ENCODE results near the gene MYO1D.

MYO1D gene

GRCh38 chr17:32813021-32813420 is 63.9 kb downstream of the MYO1D start:
- no peak for DNase-seq

- no peak for DNase-seq
These were observed 66.2 kb downstream of the MYO1D start for GRCh38 chr17:32810690-32811089.

GRCh38 chr17:32807577-32807976 is 69.3 kb downstream of the MYO1D start:
- no peak for DNase-seq

- DNase-seq = no peak
These were observed 70.3 kb downstream of the MYO1D start for GRCh38 chr17:32806646-32807045.

- no peak for DNase-seq
These were observed 71.6 kb downstream of the MYO1D start for GRCh38 chr17:32805029-32805976.

GRCh38 chr17:32803544-32803943 is 73.4 kb downstream of the MYO1D start:
- no peak for DNase-seq

GRCh38 chr17:32802306-32802705 is 74.6 kb downstream of the MYO1D start:
- DNase-seq = no peak

- no peak for DNase-seq
These were observed 75.3 kb downstream of the MYO1D start for GRCh38 chr17:32801641-32802040.

GRCh38 chr17:32801193-32801592 is 75.7 kb downstream of the MYO1D start:
- DNase-seq = no peak

- DNase-seq = no peak
These were observed 78.0 kb downstream of the MYO1D start for GRCh38 chr17:32798938-32799337.

GRCh38 chr17:32795339-32795979 is 81.5 kb downstream of the MYO1D start:
- DNase-seq = no peak

- no peak for DNase-seq
These were observed 82.2 kb downstream of the MYO1D start for GRCh38 chr17:32794533-32795246.

GRCh38 chr17:32793841-32794240 is 83.1 kb downstream of the MYO1D start:
- DNase-seq = no peak

GRCh38 chr17:32792207-32792606 is 84.7 kb downstream of the MYO1D start:
- DNase-seq = no peak

- DNase-seq = no peak
These were observed 90.8 kb downstream of the MYO1D start for GRCh38 chr17:32786169-32786568.

GRCh38 chr17:32784113-32784512 is 92.8 kb downstream of the MYO1D start:
- DNase-seq = no peak

GRCh38 chr17:32783602-32784001 is 93.3 kb downstream of the MYO1D start:
- DNase-seq = peak; percentile 51

- DNase-seq = no peak
These were observed 96.2 kb downstream of the MYO1D start for GRCh38 chr17:32780721-32781120.

GRCh38 chr17:32777922-32778321 is 99.0 kb downstream of the MYO1D start:
- no peak for DNase-seq

GRCh38 chr17:32777436-32777835 is 99.5 kb downstream of the MYO1D start:
- DNase-seq = no peak

- no peak for DNase-seq
These were observed 102.2 kb downstream of the MYO1D start for GRCh38 chr17:32774695-32775084.

GRCh38 chr17:32773856-32774694 is 102.8 kb downstream of the MYO1D start:
- no peak for DNase-seq

Measured in midbrain (tissue), 1 donor.